Testis (tissue), 2 donors: Measurements from ENCODE around the gene NHEJ1.

ENCODE experiments used
- POLR2A ChIP-seq: fragments of 450-650 bp; IDR thresholded peaks from one replicate; pipeline ENCODE4 v1.6.1; 2017; ENCODE audit warnings: antibody characterized with exemption, mild to moderate bottlenecking, moderate library complexity
- TF ChIP-seq, protein P1 (sequence below), 3 experiments: fragments of 450-650 bp in 2 of 3; fragments of 200-600 bp in 1 of 3; sonication (generic) in 1 of 3; IDR thresholded peaks; one replicate each; pipeline ENCODE4 v1.5.1; 2016 to 2019; ENCODE audit warnings: antibody characterized with exemption in 3 of 3, mild to moderate bottlenecking in 2 of 3, moderate library complexity in 1 of 3

DNA sequence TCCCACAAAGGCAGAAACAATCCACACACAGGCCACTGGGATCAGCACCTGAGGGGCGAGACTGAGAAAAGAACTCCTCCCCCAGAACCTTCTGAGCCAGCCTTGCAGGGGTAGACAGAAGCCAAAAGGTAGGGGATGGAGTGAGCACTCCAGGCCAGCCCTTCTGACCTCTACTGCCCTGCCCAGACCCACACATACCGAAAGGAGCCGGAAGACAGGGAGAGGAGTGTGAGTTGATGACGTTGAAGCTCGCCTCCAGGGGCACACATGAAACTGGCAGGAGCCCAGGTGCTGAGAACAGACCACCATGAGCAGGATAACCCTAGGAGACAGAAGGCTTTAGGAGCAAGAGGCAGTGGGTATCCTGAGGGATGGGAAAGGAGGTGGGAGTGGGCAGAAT is 7.4 kb upstream of the NHEJ1 start:
- TF ChIP-seq, protein P1, sequence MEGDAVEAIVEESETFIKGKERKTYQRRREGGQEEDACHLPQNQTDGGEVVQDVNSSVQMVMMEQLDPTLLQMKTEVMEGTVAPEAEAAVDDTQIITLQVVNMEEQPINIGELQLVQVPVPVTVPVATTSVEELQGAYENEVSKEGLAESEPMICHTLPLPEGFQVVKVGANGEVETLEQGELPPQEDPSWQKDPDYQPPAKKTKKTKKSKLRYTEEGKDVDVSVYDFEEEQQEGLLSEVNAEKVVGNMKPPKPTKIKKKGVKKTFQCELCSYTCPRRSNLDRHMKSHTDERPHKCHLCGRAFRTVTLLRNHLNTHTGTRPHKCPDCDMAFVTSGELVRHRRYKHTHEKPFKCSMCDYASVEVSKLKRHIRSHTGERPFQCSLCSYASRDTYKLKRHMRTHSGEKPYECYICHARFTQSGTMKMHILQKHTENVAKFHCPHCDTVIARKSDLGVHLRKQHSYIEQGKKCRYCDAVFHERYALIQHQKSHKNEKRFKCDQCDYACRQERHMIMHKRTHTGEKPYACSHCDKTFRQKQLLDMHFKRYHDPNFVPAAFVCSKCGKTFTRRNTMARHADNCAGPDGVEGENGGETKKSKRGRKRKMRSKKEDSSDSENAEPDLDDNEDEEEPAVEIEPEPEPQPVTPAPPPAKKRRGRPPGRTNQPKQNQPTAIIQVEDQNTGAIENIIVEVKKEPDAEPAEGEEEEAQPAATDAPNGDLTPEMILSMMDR (IDR thresholded peaks at IDR 0.05) = no peak
- TF ChIP-seq POLR2A = no peak
